Measurements from ENCODE around the gene USP17L18.
"Not testable (repeated sequence)": the region's sequence is repeated elsewhere in the genome, so short reads cannot be mapped to it uniquely, and the experiment has no call there.

Gene USP17L18

GRCh38 chr4:9247953-9248680 lies at the start of gene USP17L18:
TSS of gene USP17L18 (plus strand) at chr4:9248630. CDS start at chr4:9248630, 0 bp downstream.
- not testable (repeated sequence) for ATAC-seq

DNA sequence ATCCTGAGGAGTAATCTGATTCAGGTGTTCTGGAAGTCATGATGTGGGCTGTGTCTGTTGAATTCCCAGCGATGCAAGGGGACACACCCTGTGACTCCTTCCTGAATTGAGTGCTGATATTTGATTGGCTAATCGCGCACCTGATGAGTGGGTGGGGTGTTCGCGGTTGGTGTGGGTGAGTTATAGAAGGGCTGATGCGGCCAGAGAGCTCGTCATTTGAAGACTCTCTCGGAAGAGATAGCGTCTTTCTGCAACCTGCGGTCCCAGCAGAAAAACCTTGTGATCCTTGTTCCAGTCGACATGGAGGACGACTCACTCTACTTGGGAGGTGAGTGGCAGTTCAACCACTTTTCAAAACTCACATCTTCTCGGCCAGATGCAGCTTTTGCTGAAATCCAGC lies 38.1 kb upstream of the USP17L18 start, which contains the start of gene USP17L10:
Gene USP17L10, plus strand, starts transcription at position 301 of the 400 bp plus-strand sequence. Its CDS starts 0 bp downstream, at position 301.
- not testable (repeated sequence) for ATAC-seq

- ATAC-seq, result not testable (repeated sequence)
Observed at GRCh38 chr4:9214701-9215100, 33.7 kb upstream of the USP17L18 start.

GRCh38 chr4:9215105-9215504 lies 33.3 kb upstream of the USP17L18 start, which contains the start of gene USP17L11:
TSS of gene USP17L11 (plus strand) at chr4:9215405. CDS start at chr4:9215405, 0 bp downstream.
- not testable (repeated sequence) for ATAC-seq

- ATAC-seq, result not testable (repeated sequence)
Observed at GRCh38 chr4:9219852-9220251, 28.6 kb upstream of the USP17L18 start, which contains the start of gene USP17L12. TSS of gene USP17L12 (plus strand) at chr4:9220152. CDS start at chr4:9220152, 0 bp downstream.

GRCh38 chr4:9224596-9224995 lies 23.8 kb upstream of the USP17L18 start, which contains the start of gene USP17L13:
TSS of gene USP17L13 (plus strand) at chr4:9224896. CDS start at chr4:9224896, 0 bp downstream.
- not testable (repeated sequence) for ATAC-seq

- not testable (repeated sequence) for ATAC-seq
Observed at GRCh38 chr4:9230249-9230648, 18.2 kb upstream of the USP17L18 start.

DNA sequence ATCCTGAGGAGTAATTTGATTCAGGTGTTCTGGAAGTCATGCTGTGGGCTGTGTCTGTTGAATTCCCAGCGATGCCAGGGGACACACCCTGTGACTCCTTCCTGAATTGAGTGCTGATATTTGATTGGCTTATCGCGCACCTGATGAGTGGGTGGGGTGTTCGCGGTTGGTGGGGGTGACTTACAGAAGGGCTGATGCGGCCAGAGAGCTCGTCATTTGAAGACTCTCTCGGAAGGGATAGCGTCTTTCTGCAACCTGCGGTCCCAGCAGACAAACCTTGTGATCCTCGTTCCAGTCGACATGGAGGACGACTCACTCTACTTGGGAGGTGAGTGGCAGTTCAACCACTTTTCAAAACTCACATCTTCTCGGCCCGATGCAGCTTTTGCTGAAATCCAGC lies 14.3 kb upstream of the USP17L18 start, which contains the start of gene USP17L15:
Gene USP17L15, plus strand, starts transcription at position 301 of the 400 bp plus-strand sequence. Its CDS starts 0 bp downstream, at position 301.
- ATAC-seq, result not testable (repeated sequence)

- not testable (repeated sequence) for ATAC-seq
Observed at GRCh38 chr4:9238461-9238860, 10.0 kb upstream of the USP17L18 start.

DNA sequence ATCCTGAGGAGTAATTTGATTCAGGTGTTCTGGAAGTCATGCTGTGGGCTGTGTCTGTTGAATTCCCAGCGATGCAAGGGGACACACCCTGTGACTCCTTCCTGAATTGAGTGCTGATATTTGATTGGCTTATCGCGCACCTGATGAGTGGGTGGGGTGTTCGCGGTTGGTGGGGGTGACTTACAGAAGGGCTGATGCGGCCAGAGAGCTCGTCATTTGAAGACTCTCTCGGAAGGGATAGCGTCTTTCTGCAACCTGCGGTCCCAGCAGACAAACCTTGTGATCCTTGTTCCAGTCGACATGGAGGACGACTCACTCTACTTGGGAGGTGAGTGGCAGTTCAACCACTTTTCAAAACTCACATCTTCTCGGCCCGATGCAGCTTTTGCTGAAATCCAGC lies 4.9 kb upstream of the USP17L18 start, which contains the start of gene USP17L17:
Gene USP17L17, plus strand, starts transcription at position 301 of the 400 bp plus-strand sequence. Its CDS starts 0 bp downstream, at position 301.
- not testable (repeated sequence) for ATAC-seq

DNA sequence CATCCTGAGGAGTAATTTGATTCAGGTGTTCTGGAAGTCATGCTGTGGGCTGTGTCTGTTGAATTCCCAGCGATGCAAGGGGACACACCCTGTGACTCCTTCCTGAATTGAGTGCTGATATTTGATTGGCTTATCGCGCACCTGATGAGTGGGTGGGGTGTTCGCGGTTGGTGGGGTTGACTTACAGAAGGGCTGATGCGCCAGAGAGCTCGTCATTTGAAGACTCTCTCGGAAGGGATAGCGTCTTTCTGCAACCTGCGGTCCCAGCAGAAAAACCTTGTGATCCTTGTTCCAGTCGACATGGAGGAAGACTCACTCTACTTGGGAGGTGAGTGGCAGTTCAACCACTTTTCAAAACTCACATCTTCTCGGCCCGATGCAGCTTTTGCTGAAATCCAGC lies 4.6 kb downstream of the USP17L18 start, which contains the start of gene USP17L19:
Gene USP17L19, plus strand, starts transcription at position 301 of the 400 bp plus-strand sequence. Its CDS starts 0 bp downstream, at position 301.
- ATAC-seq, result not testable (repeated sequence)

GRCh38 chr4:9257824-9258223 lies 9.4 kb downstream of the USP17L18 start, which contains the start of gene USP17L20:
TSS of gene USP17L20 (plus strand) at chr4:9258124. CDS start at chr4:9258124, 0 bp downstream.
- ATAC-seq, result not testable (repeated sequence)

DNA sequence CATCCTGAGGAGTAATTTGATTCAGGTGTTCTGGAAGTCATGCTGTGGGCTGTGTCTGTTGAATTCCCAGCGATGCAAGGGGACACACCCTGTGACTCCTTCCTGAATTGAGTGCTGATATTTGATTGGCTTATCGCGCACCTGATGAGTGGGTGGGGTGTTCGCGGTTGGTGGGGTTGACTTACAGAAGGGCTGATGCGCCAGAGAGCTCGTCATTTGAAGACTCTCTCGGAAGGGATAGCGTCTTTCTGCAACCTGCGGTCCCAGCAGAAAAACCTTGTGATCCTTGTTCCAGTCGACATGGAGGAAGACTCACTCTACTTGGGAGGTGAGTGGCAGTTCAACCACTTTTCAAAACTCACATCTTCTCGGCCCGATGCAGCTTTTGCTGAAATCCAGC lies 14.1 kb downstream of the USP17L18 start, which contains the start of gene USP17L21:
Gene USP17L21, plus strand, starts transcription at position 301 of the 400 bp plus-strand sequence. Its CDS starts 0 bp downstream, at position 301.
- not testable (repeated sequence) for ATAC-seq

DNA sequence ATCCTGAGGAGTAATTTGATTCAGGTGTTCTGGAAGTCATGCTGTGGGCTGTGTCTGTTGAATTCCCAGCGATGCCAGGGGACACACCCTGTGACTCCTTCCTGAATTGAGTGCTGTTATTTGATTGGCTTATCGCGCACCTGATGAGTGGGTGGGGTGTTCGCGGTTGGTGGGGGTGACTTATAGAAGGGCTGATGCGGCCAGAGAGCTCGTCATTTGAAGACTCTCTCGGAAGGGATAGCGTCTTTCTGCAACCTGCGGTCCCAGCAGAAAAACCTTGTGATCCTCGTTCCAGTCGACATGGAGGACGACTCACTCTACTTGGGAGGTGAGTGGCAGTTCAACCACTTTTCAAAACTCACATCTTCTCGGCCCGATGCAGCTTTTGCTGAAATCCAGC lies 18.9 kb downstream of the USP17L18 start, which contains the start of gene USP17L22:
Gene USP17L22, plus strand, starts transcription at position 301 of the 400 bp plus-strand sequence. Its CDS starts 0 bp downstream, at position 301.
- ATAC-seq, result not testable (repeated sequence)

DNA sequence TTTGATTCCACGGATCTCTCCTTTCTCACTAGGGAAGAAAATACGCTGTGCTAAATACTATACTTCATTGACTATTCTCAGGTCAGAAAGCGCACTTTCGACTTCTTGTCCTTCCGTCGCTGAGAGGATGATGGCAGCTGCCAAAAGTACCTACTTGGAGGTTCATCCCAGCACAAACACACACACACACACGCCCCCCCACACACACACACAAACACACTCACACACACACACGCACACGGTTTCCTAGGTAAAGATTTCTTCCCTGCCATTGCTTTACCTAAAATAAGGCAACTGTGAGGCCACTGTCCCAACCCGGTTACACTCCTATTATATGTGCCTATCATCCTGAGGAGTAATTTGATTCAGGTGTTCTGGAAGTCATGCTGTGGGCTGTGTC lies 23.3 kb downstream of the USP17L18 start:
- not testable (repeated sequence) for ATAC-seq
